ENCODE results near the gene CD24.
"Not testable (repeated sequence)": the region's sequence is repeated elsewhere in the genome, so short reads cannot be mapped to it uniquely, and the experiment has no call there.

Gene CD24, protein sequence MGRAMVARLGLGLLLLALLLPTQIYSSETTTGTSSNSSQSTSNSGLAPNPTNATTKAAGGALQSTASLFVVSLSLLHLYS

GRCh38 chr6:106974336-106974998 is at the start of gene CD24:
TSS of gene CD24 (minus strand) at chr6:106974729. CDS start at chr6:106974646, 83 bp downstream.
- DNase-seq (ENCODE audit: low read depth, low spot score): peak; percentile 90

DNA sequence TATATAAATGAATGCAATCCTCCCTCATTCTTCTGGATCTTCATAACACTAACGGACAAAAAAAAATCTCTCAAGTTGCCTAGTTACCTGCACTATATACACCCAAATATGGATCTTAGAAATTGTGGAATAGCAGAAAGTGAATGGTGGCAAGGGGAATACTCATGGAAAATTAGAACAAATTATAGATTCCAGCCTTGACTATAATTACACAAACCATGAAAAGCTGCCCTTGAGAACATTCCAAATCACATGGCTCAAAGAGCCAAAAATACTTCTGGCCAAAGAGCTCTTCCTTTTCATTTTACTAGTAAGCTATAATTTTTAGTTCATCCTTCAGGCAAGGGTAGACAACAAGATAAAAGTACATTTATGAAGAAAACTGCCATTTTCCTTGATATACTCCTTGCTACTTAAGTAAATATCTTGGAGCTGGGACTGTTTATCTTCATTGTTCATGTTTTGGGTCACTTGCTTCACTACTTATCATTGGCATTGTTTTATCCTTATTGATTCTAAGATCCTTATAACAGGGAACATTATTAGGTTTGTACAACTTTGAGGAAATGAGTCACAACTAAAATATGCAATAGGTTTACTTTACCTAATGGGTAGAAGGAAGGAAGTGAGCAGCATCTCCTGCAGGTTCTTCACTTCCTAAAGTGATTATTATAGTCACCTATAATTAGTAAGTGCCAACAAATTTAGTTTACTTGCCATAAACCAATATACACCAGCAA is 47.1 kb upstream of the CD24 start:
- no peak for DNase-seq (ENCODE audit: low read depth, low spot score)

GRCh38 chr6:107020239-107020638 is 45.7 kb upstream of the CD24 start:
- no peak for DNase-seq (ENCODE audit: low read depth, low spot score)

GRCh38 chr6:107019628-107020027 is 45.1 kb upstream of the CD24 start:
- not testable (repeated sequence) for DNase-seq (ENCODE audit: low read depth, low spot score)

- DNase-seq (ENCODE audit: low read depth, low spot score): no peak
Observed at GRCh38 chr6:107019047-107019446, 44.5 kb upstream of the CD24 start.

GRCh38 chr6:107009499-107009898 is 35.0 kb upstream of the CD24 start:
- no peak for DNase-seq (ENCODE audit: low read depth, low spot score)

DNA sequence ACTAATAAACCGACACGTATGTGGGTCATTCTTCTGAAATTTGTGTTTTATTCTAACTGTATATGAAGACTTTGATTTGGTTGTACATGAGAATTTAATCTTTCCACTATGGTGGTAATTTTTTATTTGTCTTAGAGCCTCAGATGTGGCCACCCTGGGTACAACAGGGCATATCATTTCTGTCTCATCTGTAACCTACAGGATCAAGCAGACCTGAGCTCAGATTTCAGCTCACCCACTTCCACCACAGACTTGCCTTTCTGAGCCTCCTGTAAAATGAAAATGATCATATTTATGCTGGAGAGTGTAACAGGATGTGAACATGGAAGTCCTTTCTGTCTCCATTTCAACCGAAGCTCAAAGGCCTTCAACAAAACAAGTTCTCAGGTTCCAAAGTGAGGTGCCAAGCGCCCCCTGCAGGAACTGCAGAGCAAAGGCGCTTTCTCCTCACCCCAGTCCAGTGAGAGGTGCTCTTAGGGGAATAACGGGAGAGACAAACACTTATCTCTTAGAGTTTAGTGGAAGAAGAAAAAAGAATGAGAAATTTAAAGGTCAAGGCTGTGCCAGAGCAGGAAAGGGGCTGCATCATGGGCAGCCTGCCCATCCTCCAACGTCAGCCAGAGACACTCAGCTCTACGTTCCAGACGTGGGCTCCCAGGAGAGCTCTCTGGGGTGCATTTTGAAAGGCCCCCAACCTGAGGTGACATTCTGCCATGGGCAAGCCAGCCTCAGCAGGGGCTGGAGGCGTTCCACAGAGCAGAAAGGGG is 23.0 kb upstream of the CD24 start:
- peak; percentile 66 for DNase-seq (ENCODE audit: low read depth, low spot score)

DNA sequence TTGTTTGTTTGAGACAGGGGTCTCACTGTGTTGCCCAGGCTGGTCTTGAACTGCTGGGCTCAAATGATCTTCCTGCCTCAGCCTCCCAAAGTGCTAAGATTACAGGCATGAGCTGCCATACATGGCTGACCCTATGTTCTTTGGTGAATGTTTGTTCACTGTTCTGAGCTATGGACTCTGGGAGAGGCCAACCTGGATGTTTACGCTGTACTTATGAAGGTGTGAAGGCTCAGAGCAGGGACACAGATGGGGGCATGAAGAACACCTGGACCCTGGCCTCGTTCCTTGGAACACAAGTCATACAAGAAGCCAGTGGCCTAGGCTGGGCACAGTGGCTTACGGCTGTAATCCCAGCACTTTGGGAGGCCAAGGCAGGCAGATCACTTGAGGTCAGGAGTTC is 21.1 kb upstream of the CD24 start:
- DNase-seq (ENCODE audit: low read depth, low spot score): no peak

GRCh38 chr6:106989737-106990136 is 15.2 kb upstream of the CD24 start:
- not testable (repeated sequence) for DNase-seq (ENCODE audit: low read depth, low spot score)

- no peak for DNase-seq (ENCODE audit: low read depth, low spot score)
Observed at GRCh38 chr6:106988664-106989063, 14.1 kb upstream of the CD24 start.

DNA sequence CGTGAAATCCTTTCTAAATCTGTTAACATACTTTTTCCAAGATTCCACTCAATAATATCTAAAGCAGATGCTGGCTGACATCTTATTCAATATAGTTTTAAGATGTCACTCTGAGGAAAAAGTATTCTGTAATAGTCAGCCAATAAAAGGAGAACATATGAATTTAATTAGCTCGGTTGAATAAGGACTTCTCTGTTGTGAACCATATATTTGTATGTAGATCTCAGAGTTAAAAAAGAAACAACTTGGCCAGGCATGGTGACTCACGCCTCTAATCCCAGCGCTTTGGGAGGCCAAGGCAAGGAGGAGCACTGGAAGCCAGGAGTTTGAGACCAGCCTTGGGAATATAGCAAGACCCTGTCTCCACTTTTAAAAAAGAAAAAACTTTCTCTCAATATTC is 7.4 kb upstream of the CD24 start:
- DNase-seq (ENCODE audit: low read depth, low spot score): no peak

GRCh38 chr6:106980926-106981325 is 6.4 kb upstream of the CD24 start:
- DNase-seq (ENCODE audit: low read depth, low spot score): no peak

DNA sequence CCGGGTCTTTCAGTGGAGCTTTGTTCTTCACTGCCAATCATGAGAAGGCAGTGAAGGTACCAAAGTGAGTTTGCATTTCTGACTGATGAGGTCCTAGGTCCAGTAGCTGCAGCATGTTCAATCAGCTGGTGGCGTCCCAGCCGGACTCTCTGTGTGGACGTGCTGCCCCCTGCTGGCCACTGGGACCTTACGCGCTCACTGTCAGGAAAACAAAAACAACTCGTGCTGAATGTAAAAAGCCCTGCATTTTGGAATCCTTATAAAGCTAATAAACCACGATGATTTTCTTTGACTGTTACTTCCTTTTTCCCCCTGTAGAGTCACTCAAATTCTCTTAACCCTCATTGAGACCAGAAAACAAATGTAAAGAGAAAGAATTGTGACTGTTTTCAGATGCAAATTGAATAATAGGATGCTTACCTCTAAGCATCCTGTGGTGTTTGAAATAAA is 4.9 kb upstream of the CD24 start:
- peak; percentile 94 for DNase-seq (ENCODE audit: low read depth, low spot score)

DNA sequence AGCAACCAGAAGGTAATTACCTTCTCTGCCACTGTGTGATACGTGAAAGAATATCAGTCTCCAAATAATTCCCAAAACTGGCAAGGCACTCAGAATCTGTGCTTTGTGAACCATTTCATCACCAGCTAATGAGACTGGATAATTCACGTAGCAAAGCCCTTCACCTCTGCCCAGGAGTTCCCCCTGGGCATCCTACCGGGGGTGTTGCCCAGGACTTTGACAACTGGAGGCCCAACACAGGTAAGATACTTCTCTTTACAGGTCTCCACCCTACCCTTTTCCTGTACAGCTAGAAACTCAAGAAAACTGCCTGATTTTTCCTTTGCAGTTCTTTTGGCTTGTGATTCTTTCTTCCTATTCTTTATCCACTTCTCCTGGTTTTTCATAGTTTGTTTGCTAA is 2.7 kb upstream of the CD24 start:
- DNase-seq (ENCODE audit: low read depth, low spot score): no peak

DNA sequence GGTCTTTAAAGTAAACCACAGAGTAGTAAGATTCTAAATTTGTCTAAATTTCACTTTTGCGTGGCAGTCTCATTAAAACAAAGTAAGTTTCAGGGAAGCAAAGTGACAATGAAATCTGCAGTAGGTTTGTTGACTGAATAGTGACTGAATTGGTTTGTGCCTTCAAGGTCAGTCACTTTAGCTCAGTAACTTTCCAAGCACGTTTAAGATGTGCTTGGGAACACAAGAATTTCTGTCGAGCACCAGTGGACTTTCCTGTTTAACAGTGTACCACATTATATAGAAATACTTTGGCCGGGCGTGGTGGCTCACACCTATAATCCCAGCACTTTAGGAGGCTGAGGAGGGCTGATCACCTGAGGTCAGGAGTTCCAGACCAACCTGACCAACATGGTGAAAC is 1.7 kb upstream of the CD24 start:
- no peak for DNase-seq (ENCODE audit: low read depth, low spot score)

GRCh38 chr6:106975738-106976064 is 1.2 kb upstream of the CD24 start:
- peak; percentile 51 for DNase-seq (ENCODE audit: low read depth, low spot score)

DNA sequence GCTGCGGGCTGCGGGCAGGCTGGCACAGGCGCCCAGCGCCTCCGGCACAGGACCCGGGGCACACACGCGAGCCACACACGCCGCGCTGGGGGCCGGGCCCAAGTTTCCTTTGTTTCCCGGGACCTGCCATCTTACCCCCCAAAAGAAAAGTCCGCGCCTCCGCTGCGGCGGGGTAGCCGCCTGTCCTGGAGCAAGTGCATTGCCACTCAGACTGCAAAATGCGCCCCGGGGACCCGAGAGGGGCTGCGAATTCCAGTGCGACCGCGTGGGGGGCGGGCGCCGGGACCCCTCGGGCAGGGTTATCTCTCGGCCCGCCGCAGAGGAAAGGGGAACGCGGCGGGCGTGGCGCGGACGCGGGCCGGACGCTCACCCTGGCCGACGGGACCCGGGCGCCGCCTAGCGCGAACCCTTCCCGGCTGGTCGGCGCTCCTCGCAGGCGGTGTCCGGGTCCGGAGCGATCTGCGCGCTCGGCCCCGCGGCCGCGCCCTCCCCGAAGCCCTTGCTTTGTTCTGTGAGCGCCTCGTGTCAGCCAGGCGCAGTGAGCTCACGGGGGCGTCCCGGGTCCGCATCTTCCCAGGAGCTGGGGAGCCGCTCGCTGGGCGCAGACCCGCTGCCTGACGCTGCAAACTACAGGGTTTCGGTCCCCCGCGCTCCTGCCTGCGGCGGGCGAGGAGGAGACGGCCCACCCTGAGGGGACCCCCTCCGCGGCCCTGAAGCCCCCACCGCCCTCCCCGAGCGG is 639 bp upstream of the CD24 start:
- DNase-seq (ENCODE audit: low read depth, low spot score): peak; percentile 86

DNA sequence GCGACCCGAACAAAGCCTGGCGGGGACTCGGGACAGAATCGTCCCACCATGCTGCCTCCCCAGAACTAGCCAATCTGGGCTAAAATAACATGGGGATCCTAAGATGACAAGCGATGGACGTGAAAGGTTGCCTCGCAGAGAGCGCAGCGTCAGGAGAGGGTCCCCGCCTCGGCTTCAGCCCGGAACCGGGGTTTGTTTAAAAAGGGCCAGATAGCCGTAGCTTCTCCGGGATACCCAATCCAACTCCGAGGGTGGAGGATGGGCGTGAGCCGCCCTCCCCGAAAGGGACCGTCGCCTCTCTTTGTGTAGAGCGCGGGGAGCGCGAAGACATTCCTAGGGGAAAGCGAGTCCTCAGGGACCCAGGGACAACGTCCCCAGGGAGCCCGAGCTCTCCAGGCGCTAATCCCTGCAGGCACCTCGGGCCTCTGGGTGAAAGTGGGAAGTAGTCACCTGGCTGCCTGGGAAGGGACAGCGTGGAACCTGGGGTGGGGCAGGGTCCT is 643 bp downstream of the CD24 start:
- peak; percentile 65 for DNase-seq (ENCODE audit: low read depth, low spot score)

GRCh38 chr6:106973018-106973835 is 1.3 kb downstream of the CD24 start:
- DNase-seq (ENCODE audit: low read depth, low spot score): peak; percentile 54

DNA sequence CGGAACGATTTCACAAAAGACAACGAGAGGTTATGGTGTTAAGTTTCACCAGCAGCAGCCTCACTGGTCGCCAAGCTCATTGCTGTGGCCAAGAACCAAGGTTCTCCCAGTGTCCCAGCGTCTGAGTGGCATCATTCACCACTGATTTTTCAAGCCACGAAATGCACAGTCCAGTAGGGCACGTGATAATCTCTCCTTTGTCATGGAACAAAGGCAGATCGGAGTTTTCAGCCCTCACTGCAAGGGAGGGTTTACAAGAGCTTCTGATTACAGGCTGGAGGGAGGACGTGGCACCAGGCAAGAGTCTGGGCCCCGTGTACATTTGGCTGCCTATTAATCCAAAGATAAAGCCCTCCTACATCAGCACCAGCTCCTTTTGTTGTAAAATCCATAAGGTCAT is 2.0 kb downstream of the CD24 start:
- peak; percentile 66 for DNase-seq (ENCODE audit: low read depth, low spot score)

DNA sequence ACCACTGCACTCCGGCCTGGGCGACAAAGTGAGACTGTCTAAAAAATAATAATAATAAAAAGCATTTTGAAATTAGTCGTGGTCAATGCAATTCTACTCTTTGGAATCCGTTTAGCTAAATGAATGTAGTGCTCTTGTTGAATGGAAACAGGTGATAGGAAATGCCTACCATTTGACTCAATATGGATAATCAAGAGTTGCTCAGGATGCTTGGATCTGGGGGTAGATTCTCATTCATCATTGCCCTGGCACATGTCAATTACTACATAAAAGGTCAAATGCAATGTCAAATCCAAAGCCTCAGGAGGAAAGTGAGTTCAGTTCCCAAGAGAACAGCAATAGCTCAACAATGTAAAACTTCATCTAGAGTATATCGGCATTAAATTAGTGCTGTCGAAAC is 3.8 kb downstream of the CD24 start:
- not testable (repeated sequence) for DNase-seq (ENCODE audit: low read depth, low spot score)
